GM12874 (cell line): ENCODE results near the gene BCOR.

Experiments
- CTCF ChIP-seq: IDR thresholded peaks from 2 replicates; pipeline ENCODE4 v1.5.1; 2011; ENCODE audit warnings: low read depth, mild to moderate bottlenecking, control low read depth, low read length, moderate library complexity; ENCODE audit not compliant: insufficient read depth

Gene BCOR

GRCh38 chrX:40056420-40056819 is 41.3 kb downstream of the BCOR start:
- TF ChIP-seq CTCF = no peak

DNA sequence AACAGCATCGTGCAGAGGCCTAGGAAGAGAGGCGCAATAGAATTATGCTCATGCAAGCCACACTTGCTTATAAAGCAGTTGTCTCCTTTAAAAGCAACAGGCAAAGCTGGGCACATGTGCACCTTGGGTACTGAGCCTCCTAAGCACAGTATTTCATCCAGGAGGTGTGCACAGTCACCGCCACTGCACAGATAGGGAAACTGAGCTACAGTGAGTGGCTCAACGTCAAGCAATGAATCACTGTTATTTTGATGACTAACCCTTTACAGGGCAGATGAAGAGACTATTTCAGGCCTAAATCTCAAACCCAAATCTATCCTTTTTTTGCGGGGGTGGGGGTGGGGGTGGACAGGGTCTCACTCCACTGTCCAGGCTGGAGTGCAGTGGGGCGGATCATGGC is 42.3 kb downstream of the BCOR start:
- TF ChIP-seq CTCF = no peak

GRCh38 chrX:40054793-40055192 is 43.0 kb downstream of the BCOR start:
- no peak for TF ChIP-seq CTCF

- TF ChIP-seq CTCF = no peak
Measured at GRCh38 chrX:40050532-40050931, 47.2 kb downstream of the BCOR start.

DNA sequence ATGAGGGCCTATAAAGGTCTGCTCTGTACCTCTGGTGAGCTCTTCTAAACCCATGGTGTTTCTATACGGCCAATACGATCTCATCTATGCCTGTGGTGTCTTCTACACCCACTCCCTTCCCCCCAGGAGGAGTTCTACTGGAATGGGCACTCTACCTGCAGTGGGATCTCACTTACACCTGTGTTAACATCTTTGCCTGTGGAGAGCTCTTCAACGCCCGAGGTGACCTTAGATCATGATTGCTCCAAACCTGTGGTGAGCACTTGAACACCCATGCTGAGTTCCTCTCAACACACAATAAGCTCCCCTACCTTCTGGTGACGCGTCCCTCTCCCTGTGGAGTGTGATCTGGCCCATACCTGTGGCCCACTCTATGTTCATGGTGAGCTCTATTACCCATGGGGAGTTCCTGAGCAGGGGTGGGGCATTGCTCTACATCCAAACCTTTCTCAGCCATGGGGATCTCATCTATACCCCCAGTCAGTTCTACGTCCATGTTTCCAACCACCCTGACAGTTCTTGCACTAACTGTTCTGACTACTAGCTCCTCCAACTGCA is 48.6 kb downstream of the BCOR start:
- TF ChIP-seq CTCF = no peak

DNA sequence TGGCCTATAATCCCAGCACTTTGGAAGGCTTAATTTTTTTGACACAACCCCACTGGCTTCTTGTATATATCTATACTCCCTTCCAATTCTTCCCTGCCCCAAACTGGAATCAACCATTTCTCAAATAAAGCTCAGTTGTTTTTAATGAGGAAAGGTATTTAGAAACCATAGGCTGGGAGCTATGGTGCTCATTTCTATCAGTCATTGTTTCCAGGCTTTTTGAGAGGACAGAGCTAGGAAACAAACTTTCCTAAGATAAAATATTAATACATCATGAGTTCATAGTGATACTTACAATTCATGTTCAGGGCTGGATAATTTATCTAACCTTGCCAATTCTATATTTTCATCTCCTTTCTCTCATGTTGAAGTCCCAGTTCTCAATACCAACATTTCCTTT is 50.3 kb downstream of the BCOR start:
- TF ChIP-seq CTCF = no peak

- no peak for TF ChIP-seq CTCF
Measured at GRCh38 chrX:40043895-40044294, 53.9 kb downstream of the BCOR start.
